ENCODE data around the gene PLXND1.

DNA sequence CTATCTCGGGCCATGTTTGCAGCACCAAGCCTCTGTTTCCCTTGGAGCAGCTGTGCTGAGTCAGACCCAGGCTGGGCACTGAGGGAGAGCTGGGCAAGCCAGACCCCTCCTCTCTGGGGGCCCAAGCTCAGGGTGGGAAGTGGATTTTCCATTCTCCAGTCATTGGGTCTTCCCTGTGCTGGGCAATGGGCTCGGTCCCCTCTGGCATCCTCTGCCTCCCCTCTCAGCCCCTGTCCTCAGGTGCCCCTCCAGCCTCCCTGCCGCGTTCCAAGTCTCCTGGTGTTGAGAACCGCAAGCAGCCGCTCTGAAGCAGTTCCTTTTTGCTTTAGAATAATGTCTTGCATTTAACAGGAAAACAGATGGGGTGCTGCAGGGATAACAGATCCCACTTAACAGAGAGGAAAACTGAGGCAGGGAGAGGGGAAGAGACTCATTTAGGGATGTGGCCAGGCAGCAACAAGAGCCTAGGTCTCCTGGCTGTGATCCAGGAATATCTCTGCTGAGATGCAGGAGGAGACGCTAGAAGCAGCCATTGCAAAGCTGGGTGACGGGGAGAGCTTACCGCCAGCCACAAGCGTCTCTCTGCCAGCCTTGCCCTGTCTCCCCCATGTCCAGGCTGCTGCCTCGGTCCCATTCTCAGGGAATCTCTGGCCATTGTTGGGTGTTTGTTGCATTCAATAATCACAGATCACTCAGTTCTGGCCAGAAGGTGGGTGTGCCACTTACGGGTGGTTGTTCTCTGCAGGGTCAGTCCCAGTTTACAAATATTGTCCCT, 76.9 kb downstream of the PLXND1 start:
- TF ChIP-seq, protein P1, sequence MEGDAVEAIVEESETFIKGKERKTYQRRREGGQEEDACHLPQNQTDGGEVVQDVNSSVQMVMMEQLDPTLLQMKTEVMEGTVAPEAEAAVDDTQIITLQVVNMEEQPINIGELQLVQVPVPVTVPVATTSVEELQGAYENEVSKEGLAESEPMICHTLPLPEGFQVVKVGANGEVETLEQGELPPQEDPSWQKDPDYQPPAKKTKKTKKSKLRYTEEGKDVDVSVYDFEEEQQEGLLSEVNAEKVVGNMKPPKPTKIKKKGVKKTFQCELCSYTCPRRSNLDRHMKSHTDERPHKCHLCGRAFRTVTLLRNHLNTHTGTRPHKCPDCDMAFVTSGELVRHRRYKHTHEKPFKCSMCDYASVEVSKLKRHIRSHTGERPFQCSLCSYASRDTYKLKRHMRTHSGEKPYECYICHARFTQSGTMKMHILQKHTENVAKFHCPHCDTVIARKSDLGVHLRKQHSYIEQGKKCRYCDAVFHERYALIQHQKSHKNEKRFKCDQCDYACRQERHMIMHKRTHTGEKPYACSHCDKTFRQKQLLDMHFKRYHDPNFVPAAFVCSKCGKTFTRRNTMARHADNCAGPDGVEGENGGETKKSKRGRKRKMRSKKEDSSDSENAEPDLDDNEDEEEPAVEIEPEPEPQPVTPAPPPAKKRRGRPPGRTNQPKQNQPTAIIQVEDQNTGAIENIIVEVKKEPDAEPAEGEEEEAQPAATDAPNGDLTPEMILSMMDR (IDR thresholded peaks at IDR 0.05): no peak
- no peak for TF ChIP-seq POLR2A (IDR thresholded peaks at IDR 0.05)
